ENCODE data around the gene REG1A. TPM values are rescaled to one million over a fixed set of nuclear protein-coding genes. Genes with fewer than 3 reads are reported as not detected.

The REG1A gene
- total and polyA plus RNA-seq, 2 of the 13 experiments (the other 11 are each of a cell fraction or from before 2014, with no cell fraction given) = not detected

DNA sequence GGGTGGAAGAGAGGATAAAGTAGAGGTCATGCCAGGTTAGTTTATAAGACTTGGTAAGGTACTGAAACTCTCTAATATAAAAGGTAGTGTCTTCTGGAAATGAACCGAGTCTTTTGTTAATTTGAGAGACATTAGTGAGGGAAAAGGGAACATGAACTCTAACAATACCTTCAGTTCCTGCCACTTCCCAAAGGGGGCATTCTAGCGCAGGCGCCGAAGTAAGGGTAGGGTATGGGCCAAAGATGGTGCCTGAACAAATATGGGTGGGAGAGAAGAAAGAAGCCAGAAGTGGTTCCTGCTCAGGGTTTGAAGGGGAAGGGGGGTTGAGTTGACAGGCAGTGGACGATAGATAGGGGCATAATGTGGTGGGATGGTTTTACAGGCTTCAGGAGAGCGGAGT, 22.4 kb upstream of the REG1A start (continued):
- no peak for TF ChIP-seq NCOA2 (CRISPR knock-in tag; IDR thresholded peaks at IDR 0.05)

DNA sequence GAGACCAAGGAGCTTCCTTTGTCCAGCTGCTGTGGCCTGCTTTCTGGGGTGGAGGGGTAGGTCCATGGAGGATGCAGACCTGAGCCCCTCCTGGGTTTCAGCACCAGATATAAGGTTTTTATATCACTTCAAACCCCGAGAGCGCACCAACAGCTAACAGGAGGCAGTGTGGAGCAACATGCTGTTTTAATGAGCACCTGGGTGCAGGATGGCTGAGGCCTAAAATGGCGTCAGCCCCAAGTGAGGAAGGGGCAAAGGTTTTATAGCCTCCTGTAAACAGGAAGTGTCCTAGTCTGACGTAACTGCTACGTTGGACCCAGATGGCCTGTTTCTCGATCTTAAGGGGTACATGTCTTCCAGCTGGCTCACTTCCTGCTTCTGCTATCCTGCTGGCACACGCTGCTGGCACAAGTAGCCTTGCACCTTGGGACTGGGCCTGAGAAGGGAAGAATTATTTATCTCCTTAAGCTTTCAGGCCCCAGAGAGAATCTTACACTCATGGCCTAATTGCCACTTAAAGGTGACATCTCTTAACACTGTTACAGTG, 21.1 kb upstream of the REG1A start:
- Histone ChIP-seq H3K4me1 (ENCODE audit: insufficient read depth, low read length) (no peaks in the 10 kb centered on the region), H3K4me3 (replicated peaks in 1 of 3; ENCODE audit: insufficient read depth in 1 of 3, low read depth in 2 of 3, low read length in 3 of 3) (no peak overlapping the region), H4K20me1 (ENCODE audit: insufficient read depth, low read length) (no peaks in the 10 kb centered on the region), H3K27me3 (ENCODE audit: control insufficient read depth in 1 of 2, insufficient read depth in 2 of 2, low read length in 2 of 2) (peaks cover 0 to 18% of the 10 kb centered on the region in 2 experiments; a peak in 3 of 5 replicates), H3K27ac (ENCODE audit: extremely low read length, insufficient read depth, low read length) (no peak overlapping the region), H3K79me2 (ENCODE audit: insufficient read depth, low read length) (no peaks in the 10 kb centered on the region), H3K9me3 (ENCODE audit: low read length) (peaks cover 10% of the 10 kb centered on the region), H3K9ac (ENCODE audit: insufficient read depth, low read depth, low read length) (no peak overlapping the region), H2AFZ (ENCODE audit: low read length) (no peak overlapping the region), H3K36me3 (replicated peaks in 1 of 2; ENCODE audit: control insufficient read depth in 1 of 2, insufficient read depth in 2 of 2, low read length in 2 of 2) (no peaks in the 10 kb centered on the region), H3K4me2 (ENCODE audit: low read depth, low read length) (no peak overlapping the region)
- no peak for DNase-seq (ENCODE audit: low spot score)
- ATAC-seq = no peak
- no peak for FAIRE-seq
- POLR2A ChIA-PET = no interaction called here
- intact Hi-C loops (cut with micrococcal nuclease; ENCODE audit: unreplicated experiment) (no loop called here), in situ Hi-C loops (cut with HindIII; ENCODE audit: extremely low pct_ligation_motif_present, low pct_unique_long_range_greater_than_20kb) (no loop called here)
- BruUV-seq (replicated peaks) = no TSS peak
- 24% methylated on average over 7 of the region's 7 CpGs for WGBS (ENCODE audit: low lambda C conversion rate)
- CTCF ChIA-PET (ENCODE audit: low intra/inter-chr PET ratio, low total read pairs) = no interaction called here
- TF ChIP-seq, protein P1, sequence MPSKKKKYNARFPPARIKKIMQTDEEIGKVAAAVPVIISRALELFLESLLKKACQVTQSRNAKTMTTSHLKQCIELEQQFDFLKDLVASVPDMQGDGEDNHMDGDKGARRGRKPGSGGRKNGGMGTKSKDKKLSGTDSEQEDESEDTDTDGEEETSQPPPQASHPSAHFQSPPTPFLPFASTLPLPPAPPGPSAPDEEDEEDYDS (CRISPR knock-in tag; IDR thresholded peaks at IDR 0.05) = no peak
- TF ChIP-seq, protein P2, sequence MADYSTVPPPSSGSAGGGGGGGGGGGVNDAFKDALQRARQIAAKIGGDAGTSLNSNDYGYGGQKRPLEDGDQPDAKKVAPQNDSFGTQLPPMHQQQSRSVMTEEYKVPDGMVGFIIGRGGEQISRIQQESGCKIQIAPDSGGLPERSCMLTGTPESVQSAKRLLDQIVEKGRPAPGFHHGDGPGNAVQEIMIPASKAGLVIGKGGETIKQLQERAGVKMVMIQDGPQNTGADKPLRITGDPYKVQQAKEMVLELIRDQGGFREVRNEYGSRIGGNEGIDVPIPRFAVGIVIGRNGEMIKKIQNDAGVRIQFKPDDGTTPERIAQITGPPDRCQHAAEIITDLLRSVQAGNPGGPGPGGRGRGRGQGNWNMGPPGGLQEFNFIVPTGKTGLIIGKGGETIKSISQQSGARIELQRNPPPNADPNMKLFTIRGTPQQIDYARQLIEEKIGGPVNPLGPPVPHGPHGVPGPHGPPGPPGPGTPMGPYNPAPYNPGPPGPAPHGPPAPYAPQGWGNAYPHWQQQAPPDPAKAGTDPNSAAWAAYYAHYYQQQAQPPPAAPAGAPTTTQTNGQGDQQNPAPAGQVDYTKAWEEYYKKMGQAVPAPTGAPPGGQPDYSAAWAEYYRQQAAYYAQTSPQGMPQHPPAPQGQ (CRISPR knock-in tag; IDR thresholded peaks at IDR 0.05; ENCODE audit: borderline replicate concordance) = no peak
- TF ChIP-seq MEIS1 (CRISPR knock-in tag; IDR thresholded peaks at IDR 0.05; ENCODE audit: borderline replicate concordance) (no peak), KAT7 (CRISPR knock-in tag; IDR thresholded peaks at IDR 0.05; ENCODE audit: borderline replicate concordance) (no peak), JUND (CRISPR knock-in tag; IDR thresholded peaks at IDR 0.05) (no peak), TBP (CRISPR knock-in tag; IDR thresholded peaks at IDR 0.05) (no peak), CREM (IDR thresholded peaks at IDR 0.05) (no peak), CREM (CRISPR knock-in tag; IDR thresholded peaks at IDR 0.05) (no peak), ZNF34 (CRISPR knock-in tag; IDR thresholded peaks at IDR 0.05; ENCODE audit: borderline replicate concordance) (no peak), THYN1 (CRISPR knock-in tag; IDR thresholded peaks at IDR 0.05; ENCODE audit: borderline replicate concordance, low read depth) (no peak)
- TF ChIP-seq, protein P3, sequence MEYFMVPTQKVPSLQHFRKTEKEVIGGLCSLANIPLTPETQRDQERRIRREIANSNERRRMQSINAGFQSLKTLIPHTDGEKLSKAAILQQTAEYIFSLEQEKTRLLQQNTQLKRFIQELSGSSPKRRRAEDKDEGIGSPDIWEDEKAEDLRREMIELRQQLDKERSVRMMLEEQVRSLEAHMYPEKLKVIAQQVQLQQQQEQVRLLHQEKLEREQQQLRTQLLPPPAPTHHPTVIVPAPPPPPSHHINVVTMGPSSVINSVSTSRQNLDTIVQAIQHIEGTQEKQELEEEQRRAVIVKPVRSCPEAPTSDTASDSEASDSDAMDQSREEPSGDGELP (IDR thresholded peaks at IDR 0.05; ENCODE audit: borderline replicate concordance, low read depth) = no peak
- TF ChIP-seq, protein P4, sequence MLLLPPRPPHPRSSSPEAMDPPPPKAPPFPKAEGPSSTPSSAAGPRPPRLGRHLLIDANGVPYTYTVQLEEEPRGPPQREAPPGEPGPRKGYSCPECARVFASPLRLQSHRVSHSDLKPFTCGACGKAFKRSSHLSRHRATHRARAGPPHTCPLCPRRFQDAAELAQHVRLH (CRISPR knock-in tag; IDR thresholded peaks at IDR 0.05; ENCODE audit: borderline replicate concordance, low read depth) = no peak
- TF ChIP-seq, protein P5, sequence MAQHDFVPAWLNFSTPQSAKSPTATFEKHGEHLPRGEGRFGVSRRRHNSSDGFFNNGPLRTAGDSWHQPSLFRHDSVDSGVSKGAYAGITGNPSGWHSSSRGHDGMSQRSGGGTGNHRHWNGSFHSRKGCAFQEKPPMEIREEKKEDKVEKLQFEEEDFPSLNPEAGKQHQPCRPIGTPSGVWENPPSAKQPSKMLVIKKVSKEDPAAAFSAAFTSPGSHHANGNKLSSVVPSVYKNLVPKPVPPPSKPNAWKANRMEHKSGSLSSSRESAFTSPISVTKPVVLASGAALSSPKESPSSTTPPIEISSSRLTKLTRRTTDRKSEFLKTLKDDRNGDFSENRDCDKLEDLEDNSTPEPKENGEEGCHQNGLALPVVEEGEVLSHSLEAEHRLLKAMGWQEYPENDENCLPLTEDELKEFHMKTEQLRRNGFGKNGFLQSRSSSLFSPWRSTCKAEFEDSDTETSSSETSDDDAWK (CRISPR knock-in tag; IDR thresholded peaks at IDR 0.05) = no peak
- TF ChIP-seq, protein P6, sequence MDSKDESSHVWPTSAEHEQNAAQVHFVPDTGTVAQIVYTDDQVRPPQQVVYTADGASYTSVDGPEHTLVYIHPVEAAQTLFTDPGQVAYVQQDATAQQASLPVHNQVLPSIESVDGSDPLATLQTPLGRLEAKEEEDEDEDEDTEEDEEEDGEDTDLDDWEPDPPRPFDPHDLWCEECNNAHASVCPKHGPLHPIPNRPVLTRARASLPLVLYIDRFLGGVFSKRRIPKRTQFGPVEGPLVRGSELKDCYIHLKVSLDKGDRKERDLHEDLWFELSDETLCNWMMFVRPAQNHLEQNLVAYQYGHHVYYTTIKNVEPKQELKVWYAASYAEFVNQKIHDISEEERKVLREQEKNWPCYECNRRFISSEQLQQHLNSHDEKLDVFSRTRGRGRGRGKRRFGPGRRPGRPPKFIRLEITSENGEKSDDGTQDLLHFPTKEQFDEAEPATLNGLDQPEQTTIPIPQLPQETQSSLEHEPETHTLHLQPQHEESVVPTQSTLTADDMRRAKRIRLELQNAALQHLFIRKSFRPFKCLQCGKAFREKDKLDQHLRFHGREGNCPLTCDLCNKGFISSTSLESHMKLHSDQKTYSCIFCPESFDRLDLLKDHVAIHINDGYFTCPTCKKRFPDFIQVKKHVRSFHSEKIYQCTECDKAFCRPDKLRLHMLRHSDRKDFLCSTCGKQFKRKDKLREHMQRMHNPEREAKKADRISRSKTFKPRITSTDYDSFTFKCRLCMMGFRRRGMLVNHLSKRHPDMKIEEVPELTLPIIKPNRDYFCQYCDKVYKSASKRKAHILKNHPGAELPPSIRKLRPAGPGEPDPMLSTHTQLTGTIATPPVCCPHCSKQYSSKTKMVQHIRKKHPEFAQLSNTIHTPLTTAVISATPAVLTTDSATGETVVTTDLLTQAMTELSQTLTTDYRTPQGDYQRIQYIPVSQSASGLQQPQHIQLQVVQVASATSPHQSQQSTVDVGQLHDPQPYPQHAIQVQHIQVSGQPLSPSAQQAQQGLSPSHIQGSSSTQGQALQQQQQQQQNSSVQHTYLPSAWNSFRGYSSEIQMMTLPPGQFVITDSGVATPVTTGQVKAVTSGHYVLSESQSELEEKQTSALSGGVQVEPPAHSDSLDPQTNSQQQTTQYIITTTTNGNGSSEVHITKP (CRISPR knock-in tag; IDR thresholded peaks at IDR 0.05; ENCODE audit: low read depth) = no peak

Data from HepG2 (cell line).